Naive B cell (primary cell): Measurements from ENCODE around the gene YEATS2. TPM values are rescaled to one million over a fixed set of nuclear protein-coding genes. Genes with fewer than 3 reads are reported as not detected.

Experiments
- ATAC-seq, 2 donors: fragments of 150-1000 bp; cut with Tn5 transposase; 2 replicates each; pipeline ENCODE4 v1.10.0; 2021; ENCODE audit warnings: low read depth in 2 of 2, mild to moderate bottlenecking in 2 of 2, moderate library complexity in 2 of 2
- DNase-seq: peaks from one replicate; pipeline ENCODE4 v3.0.0; 2022
- H3K27ac Mint-ChIP-seq, 6 donors: one replicate each; pipeline ENCODE4 v1.8.0; 2020 to 2022; ENCODE audit warnings: mild to moderate bottlenecking in 6 of 6, mixed read lengths in 6 of 6, moderate library complexity in 5 of 6, inconsistent platforms in 2 of 6
- H3K27me3 Mint-ChIP-seq, 3 donors: one replicate each; pipeline ENCODE4 v1.8.0; 2021 to 2022; ENCODE audit warnings: mixed read lengths in 3 of 3, mild to moderate bottlenecking in 1 of 3
- H3K36me3 Mint-ChIP-seq, 2 donors: one replicate each; pipeline ENCODE4 v1.8.0; 2020 to 2022; ENCODE audit warnings: mixed read lengths in 2 of 2, inconsistent platforms in 1 of 2, mild to moderate bottlenecking in 1 of 2
- H3K4me1 Mint-ChIP-seq, 3 donors: one replicate each; pipeline ENCODE4 v1.8.0; 2020 to 2022; ENCODE audit warnings: mixed read lengths in 3 of 3, inconsistent platforms in 1 of 3, mild to moderate bottlenecking in 1 of 3, moderate library complexity in 1 of 3
- H3K4me3 Mint-ChIP-seq, 8 donors: one replicate each; pipeline ENCODE4 v1.8.0; 2020 to 2022; ENCODE audit warnings: mild to moderate bottlenecking in 8 of 8, mixed read lengths in 8 of 8, moderate library complexity in 8 of 8, inconsistent platforms in 2 of 8
- H3K9me3 Mint-ChIP-seq, 7 donors: one replicate each; pipeline ENCODE4 v1.8.0; 2020 to 2022; ENCODE audit warnings: mixed read lengths in 7 of 7, mild to moderate bottlenecking in 5 of 7, inconsistent platforms in 2 of 7, moderate library complexity in 1 of 7
- polyA plus RNA-seq, 6 donors: library from polyadenylated mRNA; unstranded; fragments of 300-500 nt; fragmentation: Illumina TruSeq; gene quantifications; one replicate each; pipeline ENCODE4 v1.2.3, GENCODE V29; 2021; ENCODE audit warnings: low read depth in 6 of 6

YEATS2 gene
- polyA plus RNA-seq, 6 donors from 2014 or later, result 2.5 to 7.3 (median 3.9) TPM

GRCh38 chr3:183792976-183793375, 95.4 kb downstream of the YEATS2 start:
- Mint-ChIP-seq H3K27me3 (no peaks in the 10 kb centered on the region), H3K9me3 (no peaks in the 10 kb centered on the region), H3K27ac (no peak overlapping the region), H3K4me3 (no peak overlapping the region), H3K36me3 (peaks cover 14 to 27% of the 10 kb centered on the region in 2 donors), H3K4me1 (no peaks in the 10 kb centered on the region)
- no peak for DNase-seq
- no peak for ATAC-seq

- no peak for ATAC-seq
- peaks cover 18 to 29% of the 10 kb centered on the region in 2 donors for H3K36me3 Mint-ChIP-seq
- H3K4me3 Mint-ChIP-seq, result no peak overlapping the region
- H3K27me3 Mint-ChIP-seq, result no peaks in the 10 kb centered on the region
- no peaks in the 10 kb centered on the region for H3K4me1 Mint-ChIP-seq
- no peak overlapping the region for H3K27ac Mint-ChIP-seq
- DNase-seq, result no peak
- no peaks in the 10 kb centered on the region for H3K9me3 Mint-ChIP-seq
Measured at GRCh38 chr3:183794452-183794851, 96.9 kb downstream of the YEATS2 start.

GRCh38 chr3:183796372-183796771, 98.8 kb downstream of the YEATS2 start:
- Mint-ChIP-seq H3K4me1 (no peaks in the 10 kb centered on the region), H3K27ac (peak overlapping the region in 1 of 6 donors; percentile 67), H3K27me3 (no peaks in the 10 kb centered on the region), H3K9me3 (no peaks in the 10 kb centered on the region), H3K36me3 (peaks cover 19 to 27% of the 10 kb centered on the region in 2 donors), H3K4me3 (no peak overlapping the region)
- DNase-seq, result no peak
- no peak for ATAC-seq

- no peak for DNase-seq
- H3K27me3 Mint-ChIP-seq, result no peaks in the 10 kb centered on the region
- H3K4me1 Mint-ChIP-seq, result no peaks in the 10 kb centered on the region
- ATAC-seq, result no peak
- H3K4me3 Mint-ChIP-seq, result no peak overlapping the region
- H3K9me3 Mint-ChIP-seq, result no peaks in the 10 kb centered on the region
- H3K27ac Mint-ChIP-seq, result peak overlapping the region in 1 of 6 donors; percentile 60
- H3K36me3 Mint-ChIP-seq, result peaks cover 23 to 29% of the 10 kb centered on the region in 2 donors
Measured at GRCh38 chr3:183797996-183798395, 100.4 kb downstream of the YEATS2 start.

GRCh38 chr3:183799461-183799860, 101.9 kb downstream of the YEATS2 start:
- Mint-ChIP-seq H3K27me3 (no peaks in the 10 kb centered on the region), H3K27ac (no peak overlapping the region), H3K36me3 (peaks cover 35 to 37% of the 10 kb centered on the region in 2 donors)

GRCh38 chr3:183800243-183800863, 102.8 kb downstream of the YEATS2 start:
- ATAC-seq, result no peak
- DNase-seq, result no peak

More at GRCh38 chr3:183799461-183799860, 101.9 kb downstream of the YEATS2 start:
- DNase-seq, result no peak
- Mint-ChIP-seq H3K4me1 (no peaks in the 10 kb centered on the region), H3K9me3 (no peaks in the 10 kb centered on the region), H3K4me3 (no peak overlapping the region)
- ATAC-seq, result no peak

GRCh38 chr3:183801601-183802000, 104.0 kb downstream of the YEATS2 start:
- peaks cover 39 to 40% of the 10 kb centered on the region in 2 donors for H3K36me3 Mint-ChIP-seq
- H3K27me3 Mint-ChIP-seq, result no peaks in the 10 kb centered on the region
- no peaks in the 10 kb centered on the region for H3K9me3 Mint-ChIP-seq
- no peak overlapping the region for H3K27ac Mint-ChIP-seq
- no peaks in the 10 kb centered on the region for H3K4me1 Mint-ChIP-seq
- H3K4me3 Mint-ChIP-seq, result no peak overlapping the region
- ATAC-seq (no peak), DNase-seq (no peak)

More at GRCh38 chr3:183800243-183800863, 102.8 kb downstream of the YEATS2 start:
- H3K36me3 Mint-ChIP-seq, result peaks cover 35 to 37% of the 10 kb centered on the region in 2 donors
- H3K4me3 Mint-ChIP-seq, result no peak overlapping the region
- no peaks in the 10 kb centered on the region for H3K9me3 Mint-ChIP-seq
- no peaks in the 10 kb centered on the region for H3K4me1 Mint-ChIP-seq
- no peaks in the 10 kb centered on the region for H3K27me3 Mint-ChIP-seq
- H3K27ac Mint-ChIP-seq, result no peak overlapping the region

GRCh38 chr3:183802989-183803388, 105.4 kb downstream of the YEATS2 start:
- Mint-ChIP-seq H3K27me3 (no peaks in the 10 kb centered on the region), H3K9me3 (no peaks in the 10 kb centered on the region), H3K36me3 (peaks cover 46 to 51% of the 10 kb centered on the region in 2 donors), H3K4me1 (no peaks in the 10 kb centered on the region), H3K4me3 (no peak overlapping the region), H3K27ac (no peak overlapping the region)
- DNase-seq, result no peak
- ATAC-seq, result no peak

GRCh38 chr3:183807209-183807728, 109.7 kb downstream of the YEATS2 start:
- Mint-ChIP-seq H3K4me1 (peaks cover 0 to 3% (median 2%) of the 10 kb centered on the region in 3 donors), H3K9me3 (no peaks in the 10 kb centered on the region), H3K27ac (no peak overlapping the region), H3K27me3 (no peaks in the 10 kb centered on the region), H3K36me3 (peaks cover 37 to 55% of the 10 kb centered on the region in 2 donors), H3K4me3 (no peak overlapping the region)
- no peak for ATAC-seq
- no peak for DNase-seq

GRCh38 chr3:183807881-183808280, 110.3 kb downstream of the YEATS2 start:
- H3K27me3 Mint-ChIP-seq, result no peaks in the 10 kb centered on the region
- H3K4me1 Mint-ChIP-seq, result peaks cover 0 to 3% (median 2%) of the 10 kb centered on the region in 3 donors
- DNase-seq, result no peak
- H3K4me3 Mint-ChIP-seq, result no peak overlapping the region
- H3K27ac Mint-ChIP-seq, result peak overlapping the region in 1 of 6 donors; percentile 87
- no peak for ATAC-seq
- no peaks in the 10 kb centered on the region for H3K9me3 Mint-ChIP-seq
- peaks cover 35 to 52% of the 10 kb centered on the region in 2 donors for H3K36me3 Mint-ChIP-seq

GRCh38 chr3:183808355-183808754, 110.8 kb downstream of the YEATS2 start:
- Mint-ChIP-seq H3K27me3 (no peaks in the 10 kb centered on the region), H3K4me1 (peaks cover 0 to 3% (median 2%) of the 10 kb centered on the region in 3 donors), H3K4me3 (no peak overlapping the region), H3K27ac (peak overlapping the region in 1 of 6 donors; percentile 87), H3K9me3 (no peaks in the 10 kb centered on the region), H3K36me3 (peaks cover 38 to 47% of the 10 kb centered on the region in 2 donors)
- ATAC-seq, result no peak
- no peak for DNase-seq

GRCh38 chr3:183809270-183809669, 111.7 kb downstream of the YEATS2 start:
- ATAC-seq, result no peak
- Mint-ChIP-seq H3K4me1 (peaks cover 0 to 3% (median 2%) of the 10 kb centered on the region in 3 donors), H3K4me3 (no peak overlapping the region), H3K27ac (no peak overlapping the region), H3K9me3 (no peaks in the 10 kb centered on the region), H3K27me3 (no peaks in the 10 kb centered on the region), H3K36me3 (peaks cover 29 to 38% of the 10 kb centered on the region in 2 donors)
- no peak for DNase-seq

GRCh38 chr3:183810643-183811594, 113.3 kb downstream of the YEATS2 start:
- H3K27me3 Mint-ChIP-seq, result no peaks in the 10 kb centered on the region
- no peaks in the 10 kb centered on the region for H3K9me3 Mint-ChIP-seq
- peak overlapping the region in 1 of 6 donors; percentile 23 for H3K27ac Mint-ChIP-seq
- no peak for DNase-seq
- no peak overlapping the region for H3K4me3 Mint-ChIP-seq
- peaks cover 0 to 3% (median 2%) of the 10 kb centered on the region in 3 donors for H3K4me1 Mint-ChIP-seq
- no peak for ATAC-seq
- peaks cover 27 to 38% of the 10 kb centered on the region in 2 donors for H3K36me3 Mint-ChIP-seq
